ENCODE results near the gene NFS1.
"Not testable (repeated sequence)": the region's sequence is repeated elsewhere in the genome, so short reads cannot be mapped to it uniquely, and the experiment has no call there.

The NFS1 gene

DNA sequence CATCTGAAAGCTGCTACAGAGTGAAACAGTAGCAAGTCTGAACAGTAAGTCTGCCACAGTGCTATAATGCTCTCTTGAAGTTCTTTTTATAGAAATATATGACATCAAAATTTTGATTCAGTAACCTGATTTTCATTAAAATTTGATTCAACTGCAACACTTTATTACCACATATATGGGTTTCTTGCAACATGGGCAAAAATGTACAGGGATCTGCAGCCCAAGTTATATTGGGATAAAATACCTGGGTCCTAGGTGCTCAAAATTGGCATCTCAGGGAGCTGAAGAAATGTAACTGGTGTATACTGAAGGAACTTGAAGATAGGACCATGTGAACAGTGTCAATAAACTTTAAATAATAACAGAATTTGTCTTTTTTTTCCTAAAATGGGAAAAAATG lies 10.9 kb upstream of the NFS1 start:
- DNase-seq (ENCODE audit: low read depth) = no peak
- TF ChIP-seq, protein P1, sequence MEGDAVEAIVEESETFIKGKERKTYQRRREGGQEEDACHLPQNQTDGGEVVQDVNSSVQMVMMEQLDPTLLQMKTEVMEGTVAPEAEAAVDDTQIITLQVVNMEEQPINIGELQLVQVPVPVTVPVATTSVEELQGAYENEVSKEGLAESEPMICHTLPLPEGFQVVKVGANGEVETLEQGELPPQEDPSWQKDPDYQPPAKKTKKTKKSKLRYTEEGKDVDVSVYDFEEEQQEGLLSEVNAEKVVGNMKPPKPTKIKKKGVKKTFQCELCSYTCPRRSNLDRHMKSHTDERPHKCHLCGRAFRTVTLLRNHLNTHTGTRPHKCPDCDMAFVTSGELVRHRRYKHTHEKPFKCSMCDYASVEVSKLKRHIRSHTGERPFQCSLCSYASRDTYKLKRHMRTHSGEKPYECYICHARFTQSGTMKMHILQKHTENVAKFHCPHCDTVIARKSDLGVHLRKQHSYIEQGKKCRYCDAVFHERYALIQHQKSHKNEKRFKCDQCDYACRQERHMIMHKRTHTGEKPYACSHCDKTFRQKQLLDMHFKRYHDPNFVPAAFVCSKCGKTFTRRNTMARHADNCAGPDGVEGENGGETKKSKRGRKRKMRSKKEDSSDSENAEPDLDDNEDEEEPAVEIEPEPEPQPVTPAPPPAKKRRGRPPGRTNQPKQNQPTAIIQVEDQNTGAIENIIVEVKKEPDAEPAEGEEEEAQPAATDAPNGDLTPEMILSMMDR (IDR thresholded peaks at IDR 0.05; ENCODE audit: low read depth, low read length, missing control alignments) = no peak

DNA sequence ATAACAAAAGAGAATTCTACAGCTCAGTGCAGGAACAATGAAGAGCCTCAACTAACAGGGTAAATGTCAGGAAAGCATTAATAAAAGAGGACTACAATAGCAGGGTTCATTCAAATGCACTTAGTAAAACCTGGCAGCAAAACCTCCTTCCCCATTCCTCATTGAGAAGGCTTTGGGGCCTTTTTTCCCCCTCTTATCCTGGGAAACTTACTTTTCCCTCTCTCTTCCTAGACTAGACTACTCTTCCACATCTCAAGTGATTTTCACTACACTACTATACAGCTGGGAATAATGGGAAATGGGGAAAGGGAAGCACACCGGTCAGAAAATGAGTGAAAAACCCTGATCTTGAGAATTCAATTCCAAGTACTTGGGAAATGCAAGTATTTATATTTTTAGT lies 10.1 kb upstream of the NFS1 start:
- H3K4me3 ChIP-seq (ENCODE audit: low read depth, low read length) = no peak overlapping the region

More for the DNA sequence above, 10.9 kb upstream of the NFS1 start:
- no peak overlapping the region for H3K4me3 ChIP-seq (ENCODE audit: low read depth, low read length)

DNA sequence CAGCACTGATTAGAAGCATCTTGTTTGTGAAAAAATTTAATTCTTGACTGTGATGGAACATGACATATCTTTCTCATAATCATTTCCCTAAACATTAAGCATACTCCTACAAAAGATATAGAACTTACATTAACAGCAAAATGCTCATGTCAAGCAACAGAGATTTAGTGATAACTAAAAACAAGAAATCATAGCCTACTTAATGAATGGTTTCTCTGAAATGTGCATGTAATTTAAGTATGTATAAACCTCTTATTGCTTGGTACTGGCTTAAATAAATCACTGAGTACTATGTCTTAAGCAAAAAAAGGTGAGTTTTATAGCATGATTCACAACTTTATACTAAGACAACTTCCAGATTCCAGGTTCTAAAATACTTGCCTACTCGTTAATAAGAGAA lies 9.3 kb upstream of the NFS1 start:
- no peak for DNase-seq (ENCODE audit: low read depth)
- TF ChIP-seq, protein P1 (IDR thresholded peaks at IDR 0.05; ENCODE audit: low read depth, low read length, missing control alignments) = no peak
- no peak overlapping the region for H3K4me3 ChIP-seq (ENCODE audit: low read depth, low read length)

More for the DNA sequence above, 10.1 kb upstream of the NFS1 start:
- no peak for DNase-seq (ENCODE audit: low read depth)
- TF ChIP-seq, protein P1 (IDR thresholded peaks at IDR 0.05; ENCODE audit: low read depth, low read length, missing control alignments) = no peak

DNA sequence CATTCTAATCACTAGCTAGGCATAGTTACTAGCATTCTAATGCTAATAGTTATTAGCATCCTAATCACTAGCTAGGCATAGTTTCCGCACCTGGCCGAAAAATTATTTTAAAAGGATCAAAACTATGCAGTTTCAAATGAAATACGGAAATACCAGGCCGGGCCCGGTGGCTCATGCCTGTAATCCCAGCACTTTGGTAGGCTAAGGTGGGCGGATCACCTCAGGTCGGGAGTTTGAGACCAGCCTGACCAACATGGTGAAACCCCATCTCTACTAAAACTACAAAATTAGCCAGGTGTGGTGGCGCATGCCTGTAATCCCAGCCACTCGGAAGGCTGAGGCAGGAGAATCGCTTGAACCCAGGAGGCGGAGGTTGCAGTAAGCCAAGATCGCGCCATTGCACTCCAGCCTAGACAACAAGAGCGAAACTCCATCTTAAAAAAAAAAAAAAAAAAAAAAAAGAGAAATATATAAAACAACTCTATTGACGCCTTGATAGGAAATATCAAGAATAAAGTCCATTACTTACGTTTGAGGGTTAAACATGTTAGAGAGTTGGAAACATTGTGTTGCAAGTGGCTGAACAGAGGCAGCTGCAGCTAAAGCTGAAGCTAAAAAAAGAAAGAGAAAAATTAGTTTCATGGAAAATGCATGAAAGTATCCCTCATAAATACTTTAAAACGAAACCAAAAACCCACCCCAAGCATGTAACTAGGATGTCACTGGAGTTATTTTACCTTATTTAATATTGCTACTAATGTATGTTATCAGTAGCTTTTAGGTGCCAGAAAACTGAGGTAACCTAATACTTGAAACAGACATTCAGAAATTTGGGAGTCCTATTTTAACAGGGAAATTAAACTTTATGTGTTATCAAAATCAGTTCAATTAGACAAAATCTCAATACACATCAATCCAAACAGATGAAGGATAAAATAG lies 7.7 kb upstream of the NFS1 start:
- DNase-seq (ENCODE audit: low read depth); H3K4me3 ChIP-seq (ENCODE audit: low read depth, low read length): not testable (repeated sequence)

DNA sequence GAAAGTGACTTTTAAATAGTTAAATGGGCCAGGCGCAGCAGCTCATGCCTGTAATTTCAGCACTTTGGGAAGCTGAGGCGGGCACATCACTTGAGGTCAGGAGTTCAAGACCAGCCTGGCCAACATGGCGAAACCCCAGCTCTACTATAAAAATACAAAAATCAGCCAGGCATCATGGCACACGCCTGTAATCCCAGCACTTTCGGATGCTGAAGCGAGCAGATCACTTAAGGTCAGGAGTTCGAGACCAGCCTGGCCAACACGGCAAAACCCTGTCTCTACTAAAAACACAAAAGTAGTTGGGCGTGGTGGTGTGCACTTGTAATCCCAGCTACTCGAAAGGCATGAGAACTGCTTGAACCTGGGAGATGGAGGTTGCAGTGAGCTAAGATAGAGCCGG lies 6.7 kb upstream of the NFS1 start:
- DNase-seq (ENCODE audit: low read depth); H3K4me3 ChIP-seq (ENCODE audit: low read depth, low read length): not testable (repeated sequence)

DNA sequence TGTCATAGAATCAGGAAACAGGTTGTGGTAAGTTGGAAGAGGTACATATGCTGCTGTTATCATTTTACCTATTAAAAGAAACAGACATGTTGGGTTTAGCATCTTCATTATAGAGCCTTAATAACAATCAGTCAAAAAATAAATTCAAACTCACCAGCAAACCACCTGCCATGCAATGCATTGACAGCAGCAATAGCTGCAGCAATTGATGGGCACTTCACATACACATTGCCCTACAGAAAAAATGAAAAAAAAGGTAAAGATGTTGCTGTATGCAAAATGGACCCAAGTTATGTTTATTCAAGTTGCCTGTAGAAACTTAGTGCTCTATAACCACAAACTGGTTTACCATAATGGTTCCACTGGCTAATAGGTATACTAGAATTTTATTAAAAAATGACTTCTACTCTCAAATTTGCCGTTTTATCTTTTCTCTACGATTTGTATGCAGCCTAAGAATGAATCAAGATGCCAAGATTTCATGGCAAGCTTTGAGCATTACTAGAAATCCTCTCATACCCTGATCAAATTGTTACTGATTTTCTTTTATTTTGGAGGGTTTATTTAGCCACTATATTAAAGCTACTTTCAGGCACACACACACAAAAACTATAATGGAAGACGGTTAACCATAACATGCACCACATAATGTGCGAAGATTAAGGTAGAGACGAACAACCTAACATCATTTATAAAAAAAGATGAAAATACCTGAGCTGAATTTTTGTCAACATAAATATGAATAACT lies 5.5 kb upstream of the NFS1 start:
- no peak overlapping the region for H3K4me3 ChIP-seq (ENCODE audit: low read depth, low read length)
- TF ChIP-seq, protein P1 (IDR thresholded peaks at IDR 0.05; ENCODE audit: low read depth, low read length, missing control alignments) = no peak
- no peak for DNase-seq (ENCODE audit: low read depth)

DNA sequence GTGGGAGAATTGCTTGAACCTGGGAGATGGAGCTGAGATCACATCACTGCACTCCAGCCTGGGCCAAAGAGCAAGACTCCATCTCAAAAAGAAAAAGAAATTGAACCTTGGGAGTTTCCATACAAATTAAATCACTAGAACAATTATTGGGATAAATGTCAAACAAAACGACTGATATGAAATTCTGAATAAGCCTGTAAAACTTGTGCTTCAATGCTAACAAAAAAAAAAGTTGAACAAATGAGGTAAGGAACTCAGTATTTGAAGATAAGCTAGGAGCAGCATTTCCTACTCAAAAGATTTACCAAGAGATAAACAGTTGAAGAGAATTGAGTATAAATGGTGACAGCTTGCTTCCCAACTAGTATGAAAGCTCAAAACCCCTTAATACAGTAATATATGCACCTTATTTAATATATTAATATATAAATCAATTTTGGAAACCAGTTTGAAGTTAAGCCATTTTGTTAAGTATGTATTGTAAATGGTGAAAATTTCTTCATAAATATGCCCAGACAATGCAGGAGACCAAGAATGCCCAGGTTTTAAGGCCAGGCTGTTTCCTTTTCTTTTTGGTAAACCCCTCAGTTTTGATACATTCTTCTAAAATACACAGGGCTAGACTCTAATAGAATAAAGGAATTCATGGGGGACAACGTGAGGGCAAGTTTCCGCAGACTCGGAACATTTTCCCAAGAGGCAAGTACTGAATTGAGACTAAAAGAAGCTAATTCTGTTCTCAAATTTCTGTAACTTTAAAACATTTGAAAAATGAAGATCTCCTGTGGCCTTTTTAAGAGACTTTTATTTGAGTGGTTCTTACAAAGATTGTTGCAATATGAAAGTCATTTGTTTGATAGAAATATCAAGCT lies 3.9 kb upstream of the NFS1 start:
- no peak overlapping the region for H3K4me3 ChIP-seq (ENCODE audit: low read depth, low read length)
- DNase-seq (ENCODE audit: low read depth) = no peak
- TF ChIP-seq, protein P1 (IDR thresholded peaks at IDR 0.05; ENCODE audit: low read depth, low read length, missing control alignments) = no peak
